Esophagus mucosa (tissue), 1 donor: ENCODE data around the gene SERPINI2. TPM values are rescaled to one million over a fixed set of nuclear protein-coding genes. Genes with fewer than 3 reads are reported as not detected.

Experiments
- ATAC-seq: fragments of 200-7000 bp; cut with Tn5 transposase; one replicate; pipeline ENCODE4 v1.9.1; 2020
- total RNA-seq: library from RNA; stranded (reverse); gene quantifications from one replicate; pipeline ENCODE4 v1.2.4, GENCODE V29; 2023
- donor health status: DM: yes; HTN: yes; CAD: no.

SERPINI2 gene
- not detected for total RNA-seq

- no peak for ATAC-seq
Measured at GRCh38 chr3:167473863-167474262, at the start of gene SERPINI2. SERPINI2 (minus strand) TSS chr3:167474042; CDS start chr3:167471834, 2,208 bp downstream.

GRCh38 chr3:167521006-167521355, 47.1 kb upstream of the SERPINI2 start:
- ATAC-seq, result no peak

GRCh38 chr3:167520266-167521005, 46.6 kb upstream of the SERPINI2 start:
- ATAC-seq, result no peak

- ATAC-seq, result no peak
Measured at GRCh38 chr3:167507954-167508353, 34.1 kb upstream of the SERPINI2 start.

- ATAC-seq, result no peak
Measured at GRCh38 chr3:167502401-167502800, 28.6 kb upstream of the SERPINI2 start.

- ATAC-seq, result no peak
Measured at GRCh38 chr3:167501941-167502340, 28.1 kb upstream of the SERPINI2 start.

GRCh38 chr3:167497903-167498302, 24.1 kb upstream of the SERPINI2 start:
- ATAC-seq, result no peak

- no peak for ATAC-seq
Measured at GRCh38 chr3:167493244-167493643, 19.4 kb upstream of the SERPINI2 start.

- no peak for ATAC-seq
Measured at GRCh38 chr3:167491621-167492020, 17.8 kb upstream of the SERPINI2 start.

- no peak for ATAC-seq
Measured at GRCh38 chr3:167489571-167489970, 15.7 kb upstream of the SERPINI2 start.

GRCh38 chr3:167487556-167487955, 13.7 kb upstream of the SERPINI2 start:
- ATAC-seq, result no peak

- no peak for ATAC-seq
Measured at GRCh38 chr3:167484551-167484950, 10.7 kb upstream of the SERPINI2 start.

GRCh38 chr3:167483708-167484475, 10.1 kb upstream of the SERPINI2 start:
- no peak for ATAC-seq

- no peak for ATAC-seq
Measured at GRCh38 chr3:167481164-167481563, 7.3 kb upstream of the SERPINI2 start.

- ATAC-seq, result no peak
Measured at GRCh38 chr3:167480748-167481147, 6.9 kb upstream of the SERPINI2 start.

GRCh38 chr3:167469381-167469780, 4.5 kb downstream of the SERPINI2 start:
- no peak for ATAC-seq

- ATAC-seq, result no peak
Measured at GRCh38 chr3:167467848-167468611, 5.8 kb downstream of the SERPINI2 start.

- no peak for ATAC-seq
Measured at GRCh38 chr3:167466966-167467365, 6.9 kb downstream of the SERPINI2 start.

GRCh38 chr3:167456157-167456799, 17.6 kb downstream of the SERPINI2 start:
- no peak for ATAC-seq

GRCh38 chr3:167453815-167454214, 20.0 kb downstream of the SERPINI2 start:
- ATAC-seq, result no peak

- no peak for ATAC-seq
Measured at GRCh38 chr3:167451282-167451681, 22.6 kb downstream of the SERPINI2 start.

GRCh38 chr3:167450675-167451074, 23.2 kb downstream of the SERPINI2 start:
- ATAC-seq, result no peak

GRCh38 chr3:167450195-167450594, 23.6 kb downstream of the SERPINI2 start:
- no peak for ATAC-seq
